ENCODE measurements around the gene PPP2R2C. TPM values are rescaled to one million over a fixed set of nuclear protein-coding genes. Genes with fewer than 3 reads are reported as not detected.

The PPP2R2C gene
- total and polyA plus RNA-seq, 3 experiments from 2014 or later = not detected

GRCh38 chr4:6375620-6376295, 96.7 kb downstream of the PPP2R2C start:
- peaks cover 0 to 2% (median 0%) of the 10 kb centered on the region in 3 donors for H3K4me1 Mint-ChIP-seq
- no peaks in the 10 kb centered on the region for H3K36me3 Mint-ChIP-seq

GRCh38 chr4:6374575-6374974, 97.8 kb downstream of the PPP2R2C start:
- H3K27me3 ChIP-seq (ENCODE audit: insufficient read depth, low read length, poor library complexity, severe bottlenecking) = no peaks in the 10 kb centered on the region
- POLR2A ChIA-PET = no interaction called here
- H3K27me3 Mint-ChIP-seq = peaks cover 4 to 19% of the 10 kb centered on the region in 2 donors
- no peaks in the 10 kb centered on the region for H3K36me3 ChIP-seq (ENCODE audit: insufficient read depth, low read length)
- no peak overlapping the region for H3K27ac ChIP-seq (ENCODE audit: low read depth, low read length)
- H3K27ac Mint-ChIP-seq = no peak overlapping the region
- H3K4me3 ChIP-seq (ENCODE audit: low read length) = no peak overlapping the region
- H3K36me3 Mint-ChIP-seq = no peaks in the 10 kb centered on the region
- DNase-seq = no peak
- no peak overlapping the region for H3K4me3 Mint-ChIP-seq
- no peaks in the 10 kb centered on the region for H3K9me3 Mint-ChIP-seq
- no peaks in the 10 kb centered on the region for H3K4me1 Mint-ChIP-seq
- H3K9me3 ChIP-seq (ENCODE audit: low read length) = no peaks in the 10 kb centered on the region
- CTCF ChIA-PET = no interaction called here
- H3K4me1 ChIP-seq (ENCODE audit: insufficient read depth, low read length) = no peaks in the 10 kb centered on the region

More at GRCh38 chr4:6375620-6376295, 96.7 kb downstream of the PPP2R2C start:
- no peak overlapping the region for H3K4me3 ChIP-seq (ENCODE audit: low read length)
- no peaks in the 10 kb centered on the region for H3K9me3 ChIP-seq (ENCODE audit: low read length)
- H3K27me3 ChIP-seq (ENCODE audit: insufficient read depth, low read length, poor library complexity, severe bottlenecking) = no peaks in the 10 kb centered on the region
- H3K27ac Mint-ChIP-seq = peak overlapping the region in 1 of 8 donors; percentile 75
- CTCF ChIA-PET = no interaction called here
- no peaks in the 10 kb centered on the region for H3K36me3 ChIP-seq (ENCODE audit: insufficient read depth, low read length)
- no peak overlapping the region for H3K27ac ChIP-seq (ENCODE audit: low read depth, low read length)
- H3K4me3 Mint-ChIP-seq = no peak overlapping the region
- no peaks in the 10 kb centered on the region for H3K4me1 ChIP-seq (ENCODE audit: insufficient read depth, low read length)
- POLR2A ChIA-PET = no interaction called here
- no peaks in the 10 kb centered on the region for H3K9me3 Mint-ChIP-seq
- H3K27me3 Mint-ChIP-seq = peaks cover 4 to 21% of the 10 kb centered on the region in 2 donors
- DNase-seq = peak in 1 of 5 donors; percentile 23

GRCh38 chr4:6373541-6374410, 98.6 kb downstream of the PPP2R2C start:
- ChIA-PET POLR2A (no interaction called here), CTCF (no interaction called here)
- Mint-ChIP-seq H3K27ac (no peak overlapping the region), H3K9me3 (no peaks in the 10 kb centered on the region), H3K4me3 (no peak overlapping the region), H3K36me3 (no peaks in the 10 kb centered on the region), H3K4me1 (no peaks in the 10 kb centered on the region), H3K27me3 (peaks cover 4 to 15% of the 10 kb centered on the region in 2 donors)
- Histone ChIP-seq H3K27ac (ENCODE audit: low read depth, low read length) (no peak overlapping the region), H3K36me3 (ENCODE audit: insufficient read depth, low read length) (no peaks in the 10 kb centered on the region), H3K4me3 (ENCODE audit: low read length) (no peak overlapping the region), H3K4me1 (ENCODE audit: insufficient read depth, low read length) (no peaks in the 10 kb centered on the region), H3K9me3 (ENCODE audit: low read length) (no peaks in the 10 kb centered on the region), H3K27me3 (ENCODE audit: insufficient read depth, low read length, poor library complexity, severe bottlenecking) (no peaks in the 10 kb centered on the region)
- DNase-seq = no peak

- Histone ChIP-seq H3K27ac (ENCODE audit: low read depth, low read length) (no peak overlapping the region), H3K4me3 (ENCODE audit: low read length) (no peak overlapping the region), H3K4me1 (ENCODE audit: insufficient read depth, low read length) (no peaks in the 10 kb centered on the region), H3K27me3 (ENCODE audit: insufficient read depth, low read length, poor library complexity, severe bottlenecking) (no peaks in the 10 kb centered on the region), H3K36me3 (ENCODE audit: insufficient read depth, low read length) (no peaks in the 10 kb centered on the region), H3K9me3 (ENCODE audit: low read length) (no peaks in the 10 kb centered on the region)
- Mint-ChIP-seq H3K36me3 (no peaks in the 10 kb centered on the region), H3K4me3 (no peak overlapping the region), H3K27ac (no peak overlapping the region), H3K9me3 (no peaks in the 10 kb centered on the region), H3K27me3 (peaks cover 4 to 20% of the 10 kb centered on the region in 2 donors), H3K4me1 (no peaks in the 10 kb centered on the region)
- DNase-seq = no peak
- POLR2A ChIA-PET = no interaction called here
- CTCF ChIA-PET = no interaction called here
These were observed 99.5 kb downstream of the PPP2R2C start for GRCh38 chr4:6372649-6373525.

DNA sequence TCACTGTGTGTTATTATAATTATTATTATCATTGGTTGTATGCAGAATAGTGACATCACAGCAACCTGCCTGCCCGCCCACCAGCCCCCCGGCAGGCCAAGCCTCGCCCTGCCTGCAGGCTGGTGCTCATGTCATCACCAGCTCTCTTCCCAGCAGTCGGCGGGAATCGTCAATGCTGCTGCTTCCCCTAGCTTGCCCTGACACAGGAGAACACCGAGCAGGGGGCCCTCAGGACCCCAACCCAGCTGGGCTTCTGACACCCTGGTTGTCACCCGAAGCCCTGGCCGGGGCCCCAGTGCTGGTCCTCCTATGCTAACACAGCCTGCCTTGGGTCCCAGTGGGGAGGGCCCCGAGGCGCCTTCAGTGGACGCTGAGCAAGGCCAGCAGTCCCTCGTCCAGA, 100.6 kb downstream of the PPP2R2C start:
- H3K36me3 ChIP-seq (ENCODE audit: insufficient read depth, low read length) = no peaks in the 10 kb centered on the region
- ChIA-PET POLR2A (no interaction called here), CTCF (no interaction called here)
- Mint-ChIP-seq H3K27ac (no peak overlapping the region), H3K27me3 (peaks cover 4 to 21% of the 10 kb centered on the region in 2 donors), H3K4me3 (no peak overlapping the region), H3K36me3 (no peaks in the 10 kb centered on the region), H3K4me1 (no peaks in the 10 kb centered on the region), H3K9me3 (no peaks in the 10 kb centered on the region)
- no peak overlapping the region for H3K27ac ChIP-seq (ENCODE audit: low read depth, low read length)
- no peak overlapping the region for H3K4me3 ChIP-seq (ENCODE audit: low read length)
- no peaks in the 10 kb centered on the region for H3K4me1 ChIP-seq (ENCODE audit: insufficient read depth, low read length)
- no peaks in the 10 kb centered on the region for H3K27me3 ChIP-seq (ENCODE audit: insufficient read depth, low read length, poor library complexity, severe bottlenecking)
- no peak for DNase-seq
- H3K9me3 ChIP-seq (ENCODE audit: low read length) = no peaks in the 10 kb centered on the region

DNA sequence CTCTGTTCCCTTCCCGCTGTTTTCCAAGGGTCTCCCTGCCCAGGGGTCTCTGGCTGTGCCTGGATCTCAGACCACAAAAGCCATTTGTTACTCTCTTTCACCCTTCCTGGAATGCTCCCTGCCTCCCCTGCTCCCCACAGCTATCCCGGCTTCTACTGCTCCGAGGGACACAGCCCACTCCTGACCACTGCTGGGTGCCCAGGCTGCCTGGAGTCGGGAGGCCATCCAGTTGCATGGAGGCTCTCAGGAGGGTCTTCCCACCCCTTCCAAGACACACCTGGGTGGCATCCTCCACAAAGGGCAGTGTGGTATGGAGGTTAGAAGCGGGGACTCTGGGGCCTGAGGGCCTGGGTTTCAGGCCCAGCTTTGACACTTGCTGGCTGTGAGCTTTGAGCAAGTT, 101.1 kb downstream of the PPP2R2C start:
- Mint-ChIP-seq H3K36me3 (no peaks in the 10 kb centered on the region), H3K4me3 (no peak overlapping the region), H3K9me3 (no peaks in the 10 kb centered on the region), H3K4me1 (no peaks in the 10 kb centered on the region), H3K27ac (no peak overlapping the region), H3K27me3 (peaks cover 4 to 18% of the 10 kb centered on the region in 2 donors)
- Histone ChIP-seq H3K4me3 (ENCODE audit: low read length) (no peak overlapping the region), H3K27ac (ENCODE audit: low read depth, low read length) (no peak overlapping the region), H3K9me3 (ENCODE audit: low read length) (no peaks in the 10 kb centered on the region), H3K4me1 (ENCODE audit: insufficient read depth, low read length) (no peaks in the 10 kb centered on the region), H3K27me3 (ENCODE audit: insufficient read depth, low read length, poor library complexity, severe bottlenecking) (no peaks in the 10 kb centered on the region), H3K36me3 (ENCODE audit: insufficient read depth, low read length) (no peaks in the 10 kb centered on the region)
- ChIA-PET POLR2A (no interaction called here), CTCF (interaction anchor here (1.0 kb wide), 1 partner anchor 40 kb away, joined by 3 read pairs; no protein-coding TSS in a partner anchor)
- no peak for DNase-seq

GRCh38 chr4:6369924-6370645, 102.3 kb downstream of the PPP2R2C start:
- no peak for DNase-seq
- H3K4me1 ChIP-seq (ENCODE audit: insufficient read depth, low read length) = no peaks in the 10 kb centered on the region
- no peak overlapping the region for H3K4me3 ChIP-seq (ENCODE audit: low read length)
- H3K36me3 ChIP-seq (ENCODE audit: insufficient read depth, low read length) = no peaks in the 10 kb centered on the region
- no peaks in the 10 kb centered on the region for H3K9me3 ChIP-seq (ENCODE audit: low read length)
- peaks cover 4 to 15% of the 10 kb centered on the region in 2 donors for H3K27me3 Mint-ChIP-seq
- H3K27ac Mint-ChIP-seq = no peak overlapping the region
- no peaks in the 10 kb centered on the region for H3K9me3 Mint-ChIP-seq
- no peak overlapping the region for H3K27ac ChIP-seq (ENCODE audit: low read depth, low read length)
- no peaks in the 10 kb centered on the region for H3K4me1 Mint-ChIP-seq
- no peak overlapping the region for H3K4me3 Mint-ChIP-seq
- no peaks in the 10 kb centered on the region for H3K27me3 ChIP-seq (ENCODE audit: insufficient read depth, low read length, poor library complexity, severe bottlenecking)
- CTCF ChIA-PET = no interaction called here
- H3K36me3 Mint-ChIP-seq = no peaks in the 10 kb centered on the region
- POLR2A ChIA-PET = no interaction called here
